Measurements from ENCODE around the gene PEA15.
A peak's percentile ranks its signal among the peaks of the same experiment; 100 is the strongest.

Gene PEA15

GRCh38 chr1:160244209-160244608, 39.0 kb downstream of the PEA15 start:
- DNase-seq, result no peak

GRCh38 chr1:160245434-160245833, 40.2 kb downstream of the PEA15 start:
- no peak for DNase-seq

DNA sequence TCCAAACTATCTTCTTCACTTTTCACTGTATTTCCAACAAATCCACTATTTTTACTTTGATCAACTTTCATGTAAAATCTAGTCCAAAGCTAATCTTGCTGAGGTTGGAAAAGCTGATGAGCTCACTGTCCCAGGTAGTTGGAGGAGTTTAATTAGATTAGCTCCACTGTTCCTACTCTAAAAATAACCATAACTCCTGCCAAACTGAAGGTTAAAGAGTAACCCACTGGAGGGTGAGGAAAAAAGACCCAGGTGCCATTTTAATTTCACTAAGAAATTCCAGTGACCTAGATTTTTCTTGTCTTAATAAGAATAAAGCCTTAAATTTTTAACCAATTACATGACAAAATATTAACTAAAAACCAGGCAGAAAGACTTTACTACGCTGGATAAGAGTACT, 41.9 kb downstream of the PEA15 start:
- DNase-seq, result no peak

GRCh38 chr1:160251011-160251410, 45.8 kb downstream of the PEA15 start:
- DNase-seq, result no peak

- peak; percentile 29 to 54 for DNase-seq
Measured at GRCh38 chr1:160251687-160252526, 46.7 kb downstream of the PEA15 start.

DNA sequence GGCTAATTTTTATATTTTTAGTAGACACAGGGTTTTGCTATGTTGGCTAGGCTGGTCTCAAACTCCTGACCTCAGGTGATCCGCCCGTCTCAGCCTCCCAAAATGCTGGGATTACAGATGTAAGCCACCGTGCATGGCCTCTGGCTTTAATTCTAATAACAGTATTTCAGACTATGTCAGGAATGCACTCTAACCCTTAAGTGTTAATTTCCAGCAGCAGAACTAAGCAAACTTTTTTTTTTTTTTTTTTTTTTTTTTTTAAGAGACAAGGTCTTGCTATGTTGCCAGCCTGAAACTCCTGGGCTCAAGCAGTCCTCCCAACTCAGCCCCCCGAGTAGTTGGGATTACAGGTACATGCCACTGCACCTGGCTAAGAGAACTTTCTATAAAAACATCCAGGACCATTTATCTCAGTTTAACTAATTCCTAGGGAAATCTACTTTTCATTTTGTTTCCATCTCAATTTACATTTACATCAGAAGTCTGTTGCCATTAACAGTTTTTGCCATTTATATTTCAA, 50.7 kb downstream of the PEA15 start:
- DNase-seq, result no peak

DNA sequence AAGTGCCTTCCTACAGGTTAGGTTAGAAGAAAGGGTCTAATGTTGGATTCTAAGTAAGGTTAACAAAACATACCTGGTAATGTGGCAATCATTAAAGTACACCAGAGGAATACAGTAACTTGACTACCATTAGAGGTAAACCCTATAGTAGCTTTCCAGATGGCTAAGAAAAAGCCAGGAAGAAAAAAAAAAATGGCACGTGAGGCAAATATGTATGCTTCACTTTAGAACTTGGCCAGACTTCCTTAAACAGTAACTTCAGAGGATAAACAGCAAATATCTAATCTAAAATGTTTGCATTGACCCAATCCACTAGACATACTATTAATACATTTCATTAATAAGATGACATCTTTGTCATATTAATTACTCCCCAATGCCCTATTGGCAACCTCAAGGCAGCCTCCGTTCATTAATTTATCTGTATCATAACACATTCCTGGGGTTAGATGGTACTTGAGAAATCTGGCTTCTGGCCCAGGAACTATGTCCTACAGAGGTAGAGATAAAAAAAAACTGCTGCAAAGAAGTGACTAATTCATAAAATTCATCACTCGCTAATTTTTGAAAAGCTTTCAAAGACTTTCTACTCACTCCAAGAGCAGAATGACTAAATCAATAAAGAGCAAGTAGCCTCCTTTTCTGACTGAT, 51.3 kb downstream of the PEA15 start:
- no peak for DNase-seq

- no peak for DNase-seq
Measured at GRCh38 chr1:160257411-160258015, 52.3 kb downstream of the PEA15 start.

- DNase-seq, result no peak
Measured at GRCh38 chr1:160258177-160258798, 53.1 kb downstream of the PEA15 start.

- DNase-seq, result no peak
Measured at GRCh38 chr1:160260406-160261382, 55.5 kb downstream of the PEA15 start.

DNA sequence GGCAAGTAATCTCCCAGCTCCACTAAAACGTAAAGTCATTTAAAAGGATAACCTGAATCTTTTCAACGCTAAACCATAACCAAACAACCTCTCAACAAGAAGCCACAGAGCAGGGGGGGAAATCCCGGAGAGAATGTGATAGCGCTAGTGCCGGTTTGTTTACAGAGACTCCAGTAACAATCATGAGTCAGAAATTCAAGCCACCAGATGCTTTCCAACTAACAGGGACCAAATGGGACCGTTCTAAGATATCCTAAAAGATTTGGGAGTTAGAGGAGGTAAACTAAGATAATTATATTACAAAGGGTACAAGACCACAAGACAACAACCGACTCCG, 56.3 kb downstream of the PEA15 start:
- DNase-seq, result peak; percentile 66 to 79

GRCh38 chr1:160261893-160262794, 57.0 kb downstream of the PEA15 start, which contains the start of gene DCAF8:
Gene DCAF8 (minus strand): TSS chr1:160262549. CDS start chr1:160244008, 18,541 bp downstream.
- peak; percentile 97 to 98 for DNase-seq

DNA sequence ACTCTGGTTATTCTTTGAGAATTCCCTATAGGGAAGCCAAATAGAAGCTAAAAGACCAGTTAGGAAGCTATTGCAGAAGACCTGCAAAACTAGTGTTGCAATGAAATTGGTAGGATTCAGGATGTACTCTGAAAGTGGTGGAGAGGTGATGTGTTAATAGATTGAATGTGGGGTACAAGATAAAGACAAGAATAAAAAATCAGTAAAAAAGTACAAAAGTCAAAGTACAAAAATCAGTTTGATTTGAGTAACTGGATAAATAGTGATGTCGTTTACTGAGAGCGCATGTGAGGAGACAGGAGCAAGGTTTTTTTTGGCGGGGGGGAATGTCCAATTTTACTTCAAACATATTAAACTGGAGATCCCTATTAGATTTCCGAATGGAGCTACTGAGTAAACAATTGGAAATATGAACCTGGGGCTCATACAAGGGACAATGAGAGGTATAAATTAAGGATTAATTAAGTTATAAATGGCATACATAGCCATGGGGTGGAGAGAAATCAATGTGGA, 59.7 kb downstream of the PEA15 start:
- DNase-seq, result no peak

Measured in activated CD4-positive, alpha-beta T cell treated with anti-CD3 and anti-CD28 coated beads, Interleukin-2, amount 50 U/mL, for 48 hours (primary cell).